ENCODE measurements around the gene LGR5. TPM values are rescaled to one million over a fixed set of nuclear protein-coding genes. Genes with fewer than 3 reads are reported as not detected.
"Not testable (repeated sequence)": the region's sequence is repeated elsewhere in the genome, so short reads cannot be mapped to it uniquely, and the experiment has no call there.

LGR5 gene
- total RNA-seq, 2 donors from 2014 or later: 0.64 to 0.91 TPM

GRCh38 chr12:71551529-71551928, 111.9 kb downstream of the LGR5 start:
- 45% methylated on average over 3 of the region's 3 CpGs for WGBS

GRCh38 chr12:71552728-71553501, 113.3 kb downstream of the LGR5 start:
- no peaks in the 10 kb centered on the region for H3K4me1 ChIP-seq (replicated peaks)
- no peak for TF ChIP-seq POLR2A (IDR thresholded peaks at IDR 0.05)
- no peak for TF ChIP-seq POLR2AphosphoS5 (IDR thresholded peaks at IDR 0.05)
- no peak for TF ChIP-seq CTCF (IDR thresholded peaks at IDR 0.05)
- H3K9me3 ChIP-seq: no peaks in the 10 kb centered on the region
- WGBS: 92% methylated on average over 5 of the region's 5 CpGs
- no peaks in the 10 kb centered on the region for H3K36me3 ChIP-seq
- no peaks in the 10 kb centered on the region for H3K27me3 ChIP-seq (replicated peaks; ENCODE audit: insufficient read depth)
- no peak for DNase-seq (ENCODE audit: low spot score)
- no peak overlapping the region for H3K27ac ChIP-seq
- no peak overlapping the region for H3K4me3 ChIP-seq
- intact Hi-C loops (cut with DNase I): no loop called here

More at GRCh38 chr12:71551529-71551928, 111.9 kb downstream of the LGR5 start:
- no peak overlapping the region for H3K4me3 ChIP-seq
- no peaks in the 10 kb centered on the region for H3K27me3 ChIP-seq (replicated peaks; ENCODE audit: insufficient read depth)
- intact Hi-C loops (cut with DNase I): no loop called here
- no peaks in the 10 kb centered on the region for H3K9me3 ChIP-seq
- no peak for DNase-seq (ENCODE audit: low spot score)
- TF ChIP-seq POLR2A (IDR thresholded peaks at IDR 0.05) (no peak), CTCF (IDR thresholded peaks at IDR 0.05) (peak in 3 of 4 experiments; percentile 7 to 13 (median 11)), POLR2AphosphoS5 (IDR thresholded peaks at IDR 0.05) (no peak)
- no peaks in the 10 kb centered on the region for H3K36me3 ChIP-seq
- H3K4me1 ChIP-seq (replicated peaks): no peaks in the 10 kb centered on the region
- no peak overlapping the region for H3K27ac ChIP-seq

- no peak overlapping the region for H3K27ac ChIP-seq
- DNase-seq (ENCODE audit: low spot score): no peak
- intact Hi-C loops (cut with DNase I): no loop called here
- no peak overlapping the region for H3K4me3 ChIP-seq
- 86% methylated on average over 1 of the region's 1 CpG for WGBS
- H3K9me3 ChIP-seq: no peaks in the 10 kb centered on the region
- H3K4me1 ChIP-seq (replicated peaks): no peaks in the 10 kb centered on the region
- no peaks in the 10 kb centered on the region for H3K36me3 ChIP-seq
- TF ChIP-seq POLR2AphosphoS5 (IDR thresholded peaks at IDR 0.05): no peak
- no peak for TF ChIP-seq POLR2A (IDR thresholded peaks at IDR 0.05)
- no peak for TF ChIP-seq CTCF (IDR thresholded peaks at IDR 0.05)
- no peaks in the 10 kb centered on the region for H3K27me3 ChIP-seq (replicated peaks; ENCODE audit: insufficient read depth)
Measured at GRCh38 chr12:71555191-71555590, 115.6 kb downstream of the LGR5 start.

GRCh38 chr12:71555789-71556188, 116.2 kb downstream of the LGR5 start:
- DNase-seq (ENCODE audit: low spot score); H3K27ac ChIP-seq; H3K9me3 ChIP-seq; H3K4me3 ChIP-seq; H3K27me3 ChIP-seq (replicated peaks; ENCODE audit: insufficient read depth); H3K4me1 ChIP-seq (replicated peaks); H3K36me3 ChIP-seq; intact Hi-C loops (cut with DNase I): not testable (repeated sequence)
- 91% methylated on average over 1 of the region's 1 CpG for WGBS

- Histone ChIP-seq H3K4me3 (no peak overlapping the region), H3K9me3 (no peaks in the 10 kb centered on the region), H3K27me3 (replicated peaks; ENCODE audit: insufficient read depth) (no peaks in the 10 kb centered on the region), H3K27ac (no peak overlapping the region), H3K4me1 (replicated peaks) (no peaks in the 10 kb centered on the region), H3K36me3 (no peaks in the 10 kb centered on the region)
- intact Hi-C loops (cut with DNase I): no loop called here
- TF ChIP-seq POLR2A (IDR thresholded peaks at IDR 0.05) (no peak), POLR2AphosphoS5 (IDR thresholded peaks at IDR 0.05) (no peak), CTCF (IDR thresholded peaks at IDR 0.05) (no peak)
- no peak for DNase-seq (ENCODE audit: low spot score)
Measured at GRCh38 chr12:71556448-71556847, 116.8 kb downstream of the LGR5 start.
